Stimulated activated naive CD4-positive, alpha-beta T cell treated with Interleukin-2 at 50 U/mL for 16 hours (primary cell): ENCODE data around the gene TMEM174.
A peak's percentile ranks its signal among the peaks of the same experiment; 100 is the strongest.

Experiments used
- DNase-seq: peaks from one replicate; lab custom pipeline; 2025; lab: John Stamatoyannopoulos, UW

The TMEM174 gene

GRCh38 chr5:73154208-73155006, 18.6 kb upstream of the TMEM174 start:
- DNase-seq, result no peak

GRCh38 chr5:73155271-73156222, 17.4 kb upstream of the TMEM174 start:
- DNase-seq, result no peak

GRCh38 chr5:73157414-73158303, 15.3 kb upstream of the TMEM174 start:
- no peak for DNase-seq

DNA sequence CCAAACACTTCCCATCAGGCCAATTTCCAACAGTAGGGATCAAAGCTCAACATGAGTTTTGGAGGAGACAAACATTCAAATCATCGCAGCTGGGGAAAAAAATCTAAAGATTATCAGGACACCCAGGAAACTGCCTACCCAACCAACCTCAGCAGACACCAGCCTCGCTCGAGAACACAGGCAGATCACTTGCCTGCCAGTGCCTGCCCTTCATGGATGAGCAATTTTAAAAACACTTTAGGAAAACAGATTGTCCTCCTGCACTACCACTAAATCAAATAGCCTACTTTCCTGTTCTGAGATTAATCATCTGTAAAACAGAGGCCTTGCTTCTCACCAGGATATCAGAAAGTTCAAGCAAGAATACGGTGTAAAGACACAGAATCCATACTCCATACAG, 14.7 kb upstream of the TMEM174 start:
- no peak for DNase-seq

GRCh38 chr5:73160239-73160671, 12.7 kb upstream of the TMEM174 start:
- DNase-seq, result peak; percentile 71

DNA sequence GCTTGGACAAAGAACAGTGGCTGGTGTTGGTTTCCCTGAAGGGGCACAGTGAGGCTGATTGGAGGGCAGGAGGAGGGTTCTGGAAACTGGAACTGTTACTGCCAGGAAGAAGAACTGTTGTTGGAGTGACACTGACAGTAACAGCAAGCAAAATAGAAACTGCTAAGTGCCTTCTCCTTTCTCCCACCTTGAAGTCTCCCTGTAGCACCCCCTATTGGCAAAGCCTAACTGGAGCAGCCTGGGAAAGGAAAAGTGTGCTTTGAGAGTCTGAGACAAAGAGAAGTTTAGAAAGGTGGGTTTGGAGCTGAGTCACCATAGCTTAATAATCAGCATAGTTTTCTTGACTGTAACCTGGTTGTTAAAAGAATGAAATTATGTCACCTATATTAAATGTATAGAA, 2.5 kb upstream of the TMEM174 start:
- DNase-seq, result no peak

- DNase-seq, result no peak
These were observed 1.5 kb upstream of the TMEM174 start for GRCh38 chr5:73171495-73171894.

DNA sequence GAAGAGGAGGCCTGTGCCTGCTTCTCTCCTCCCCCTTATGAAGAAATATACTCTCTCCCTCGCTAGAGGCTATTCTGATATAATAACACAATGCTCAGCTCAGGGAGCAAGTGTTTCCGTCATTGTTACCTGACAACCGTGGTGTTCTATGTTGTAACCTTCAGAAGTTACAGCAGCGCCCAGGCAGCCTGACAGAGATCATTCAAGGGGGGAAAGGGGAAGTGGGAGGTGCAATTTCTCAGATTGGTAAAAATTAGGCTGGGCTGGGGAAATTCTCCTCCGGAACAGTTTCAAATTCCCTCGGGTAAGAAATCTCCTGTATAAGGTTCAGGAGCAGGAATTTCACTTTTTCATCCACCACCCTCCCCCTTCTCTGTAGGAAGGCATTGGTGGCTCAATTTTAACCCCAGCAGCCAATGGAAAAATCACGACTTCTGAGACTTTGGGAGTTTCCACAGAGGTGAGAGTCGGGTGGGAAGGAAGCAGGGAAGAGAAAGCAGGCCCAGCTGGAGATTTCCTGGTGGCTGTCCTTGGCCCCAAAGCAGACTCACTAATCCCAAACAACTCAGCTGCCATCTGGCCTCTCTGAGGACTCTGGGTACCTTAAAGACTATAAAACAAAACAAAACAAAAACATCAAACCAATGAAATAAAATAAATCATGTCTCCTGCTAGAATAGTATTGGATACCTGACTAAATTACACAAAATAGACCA, 1.3 kb downstream of the TMEM174 start:
- DNase-seq, result no peak

GRCh38 chr5:73176250-73176649, 3.3 kb downstream of the TMEM174 start:
- no peak for DNase-seq

DNA sequence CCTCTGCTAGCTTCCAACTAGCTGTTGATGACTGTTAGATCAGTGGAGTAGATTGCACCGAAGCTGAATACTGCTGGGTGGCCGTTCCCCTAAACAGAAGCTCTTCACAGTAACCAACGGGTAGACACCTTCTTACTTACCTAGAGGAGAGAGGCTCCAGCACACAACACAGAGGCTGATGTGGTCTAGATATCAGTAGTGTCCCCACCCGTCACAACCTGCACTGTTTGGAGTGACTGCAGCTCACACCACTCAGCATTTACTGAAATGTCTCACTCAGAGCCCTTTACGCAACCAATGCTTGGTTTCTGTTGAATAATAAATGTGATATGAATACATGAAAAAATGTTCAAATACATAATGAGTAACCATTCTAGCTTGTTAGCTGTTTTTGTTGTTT, 5.3 kb downstream of the TMEM174 start:
- DNase-seq, result no peak

- DNase-seq, result no peak
These were observed 6.7 kb downstream of the TMEM174 start for GRCh38 chr5:73179730-73180129.

DNA sequence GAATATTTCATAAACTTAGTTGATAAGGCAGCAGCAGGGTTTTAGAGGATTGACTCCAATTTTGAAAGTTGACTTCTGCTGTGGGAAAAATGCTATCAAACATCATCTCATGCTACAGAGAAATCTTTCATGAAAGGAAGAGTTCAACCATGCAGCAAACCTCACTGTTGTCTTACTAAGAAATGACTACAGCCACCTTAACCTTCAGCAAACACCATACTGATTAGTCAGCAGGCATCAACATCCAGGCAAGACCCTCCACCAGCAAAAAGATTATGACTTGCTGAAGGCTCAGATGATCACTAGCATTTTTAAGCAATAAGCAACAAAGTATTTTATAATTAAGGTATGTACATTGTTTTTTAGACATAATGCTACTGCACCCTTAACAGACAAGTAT, 7.6 kb downstream of the TMEM174 start:
- DNase-seq, result no peak

DNA sequence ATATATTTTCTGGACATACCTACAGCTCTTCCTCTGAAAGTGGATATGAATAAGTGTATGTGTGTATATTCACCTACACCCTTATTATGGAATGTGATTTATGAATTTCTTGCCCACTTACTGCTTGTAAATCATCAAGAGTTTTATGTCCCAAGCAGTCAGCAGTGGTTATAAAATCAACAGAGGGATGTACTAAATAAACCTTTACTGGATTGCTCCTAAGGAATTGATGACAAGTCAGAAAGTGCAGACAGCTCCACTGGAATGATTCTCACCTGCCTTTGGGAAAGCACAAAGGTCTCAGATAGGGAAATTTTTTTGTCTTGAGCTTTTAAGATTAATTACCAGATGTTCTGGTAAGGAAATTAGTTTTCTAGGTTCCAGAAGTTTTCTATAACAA, 9.3 kb downstream of the TMEM174 start:
- no peak for DNase-seq

DNA sequence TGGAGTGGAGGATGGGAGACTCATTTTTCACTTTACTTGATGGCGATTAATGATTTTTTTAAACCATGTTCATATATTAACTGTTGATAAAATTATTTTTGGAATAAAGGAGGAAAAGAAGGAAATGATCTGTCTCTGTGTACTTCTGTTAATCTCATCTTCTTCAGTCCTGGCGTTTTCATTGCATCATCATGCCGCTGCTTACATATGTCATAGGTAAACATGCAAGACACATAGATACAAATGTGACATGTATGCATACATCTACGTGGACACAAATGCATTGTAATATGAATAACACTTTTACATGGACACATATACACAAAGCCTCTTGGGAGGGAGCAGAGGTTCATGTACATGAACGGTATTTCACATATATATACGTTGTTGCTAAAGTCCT, 10.0 kb downstream of the TMEM174 start:
- no peak for DNase-seq

DNA sequence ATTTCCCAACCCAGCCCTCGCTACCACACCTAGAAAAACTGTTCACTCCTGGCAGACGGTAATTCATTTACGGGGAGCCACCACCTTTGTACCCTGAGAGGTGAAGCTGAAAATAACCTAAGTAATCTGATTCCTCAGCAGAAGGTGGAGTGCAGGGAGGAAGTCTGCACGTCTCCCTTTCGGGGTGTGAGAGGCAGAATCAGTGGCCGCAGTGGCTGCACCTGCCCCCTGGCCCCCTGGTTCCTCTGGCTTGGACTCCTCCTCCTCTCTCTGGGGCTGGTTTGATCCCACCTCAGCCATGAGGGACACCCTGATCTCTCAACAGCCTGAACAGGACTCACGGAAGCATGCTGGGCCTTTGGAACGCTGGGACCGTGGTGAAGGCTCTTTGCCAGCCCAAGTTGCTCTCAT, 10.5 kb downstream of the TMEM174 start:
- no peak for DNase-seq

DNA sequence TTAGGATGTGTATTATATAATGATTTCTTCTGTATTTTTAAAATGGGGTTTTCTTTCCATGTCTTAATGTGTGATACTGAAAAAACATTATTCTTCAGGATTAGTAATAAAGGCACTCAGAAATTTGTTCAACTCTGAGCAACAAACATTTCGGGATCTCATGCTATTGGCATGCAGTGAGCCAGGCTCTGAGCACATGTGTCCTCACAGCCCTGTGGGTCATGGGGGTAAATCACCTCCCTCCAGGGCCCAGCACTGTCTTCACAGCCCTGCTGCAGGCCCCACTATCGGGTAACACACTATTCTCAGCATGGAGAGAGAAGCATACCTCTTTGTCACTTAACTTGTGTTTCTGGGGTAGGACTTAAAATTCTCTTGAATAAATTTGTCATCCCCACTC, 14.0 kb downstream of the TMEM174 start:
- DNase-seq, result no peak

GRCh38 chr5:73188764-73189531, 16.0 kb downstream of the TMEM174 start:
- no peak for DNase-seq

DNA sequence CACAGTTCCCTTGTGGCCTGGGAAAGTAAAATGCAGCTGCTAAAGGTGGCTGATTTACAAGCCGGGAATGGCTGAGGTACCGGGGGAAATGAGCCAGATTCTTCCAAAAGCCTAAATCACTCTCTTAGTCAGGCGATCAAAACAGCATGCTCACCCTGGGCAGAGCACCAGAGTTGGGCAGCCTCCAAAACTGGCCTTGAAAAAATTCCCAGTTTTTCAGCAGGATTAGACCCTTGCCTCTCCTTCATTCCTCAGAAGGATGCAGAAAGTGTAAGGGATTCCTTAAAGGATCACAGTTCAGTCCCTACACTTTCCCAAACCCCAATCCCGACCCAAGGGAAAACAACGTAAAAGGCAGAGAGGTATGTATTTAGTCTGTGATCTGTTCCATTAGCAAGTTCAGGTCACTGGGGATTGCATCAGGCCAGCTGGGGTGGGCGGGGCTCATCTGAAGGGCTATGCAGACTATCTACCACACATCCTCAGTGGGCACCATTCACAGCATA, 16.9 kb downstream of the TMEM174 start:
- DNase-seq, result no peak

- DNase-seq, result no peak
These were observed 19.4 kb downstream of the TMEM174 start for GRCh38 chr5:73192370-73192769.

- no peak for DNase-seq
These were observed 20.6 kb downstream of the TMEM174 start for GRCh38 chr5:73193592-73193991.
